DMS153 (cell line): ENCODE measurements around the gene POU5F1.
A peak's percentile ranks its signal among the peaks of the same experiment; 100 is the strongest.

Experiments
- DNase-seq: peaks from one replicate; lab custom pipeline; 2025; lab: John Stamatoyannopoulos, UW

POU5F1 gene

GRCh38 chr6:31139599-31139998 lies 30.9 kb downstream of the POU5F1 start:
- DNase-seq = no peak

GRCh38 chr6:31138982-31139381 lies 31.5 kb downstream of the POU5F1 start, which contains the start of gene PSORS1C2:
PSORS1C2 (minus strand) TSS chr6:31139066; CDS start chr6:31139026, 40 bp downstream.
- no peak for DNase-seq

GRCh38 chr6:31135710-31136109 lies 34.8 kb downstream of the POU5F1 start:
- DNase-seq = no peak

- DNase-seq = no peak
Measured at GRCh38 chr6:31132806-31133205, 37.7 kb downstream of the POU5F1 start.

- no peak for DNase-seq
Measured at GRCh38 chr6:31131595-31131994, 38.9 kb downstream of the POU5F1 start.

GRCh38 chr6:31130751-31131150 lies 39.7 kb downstream of the POU5F1 start:
- no peak for DNase-seq

GRCh38 chr6:31129130-31129529 lies 41.4 kb downstream of the POU5F1 start:
- DNase-seq = no peak

- peak; percentile 23 for DNase-seq
Measured at GRCh38 chr6:31128093-31128676, 42.3 kb downstream of the POU5F1 start.

GRCh38 chr6:31126396-31127175 lies 43.9 kb downstream of the POU5F1 start:
- DNase-seq = no peak

GRCh38 chr6:31125586-31126363 lies 44.7 kb downstream of the POU5F1 start:
- no peak for DNase-seq

GRCh38 chr6:31125162-31125561 lies 45.3 kb downstream of the POU5F1 start:
- DNase-seq = no peak

- no peak for DNase-seq
Measured at GRCh38 chr6:31122791-31123706, 47.4 kb downstream of the POU5F1 start.

- no peak for DNase-seq
Measured at GRCh38 chr6:31121131-31121790, 49.2 kb downstream of the POU5F1 start.

- DNase-seq = no peak
Measured at GRCh38 chr6:31120151-31120915, 50.1 kb downstream of the POU5F1 start, which contains the start of gene CDSN. CDSN (minus strand) TSS chr6:31120446; CDS start chr6:31120419, 27 bp downstream.

- no peak for DNase-seq
Measured at GRCh38 chr6:31118178-31118577, 52.3 kb downstream of the POU5F1 start.

GRCh38 chr6:31116661-31117385 lies 53.7 kb downstream of the POU5F1 start:
- no peak for DNase-seq

GRCh38 chr6:31115941-31116560 lies 54.4 kb downstream of the POU5F1 start:
- DNase-seq = no peak

- no peak for DNase-seq
Measured at GRCh38 chr6:31114970-31115849, 55.3 kb downstream of the POU5F1 start.
